Caki2 (cell line): ENCODE data around the gene FARS2. TPM values are rescaled to one million over a fixed set of nuclear protein-coding genes. Genes with fewer than 3 reads are reported as not detected.

Experiments
- DNase-seq: peaks from one replicate; pipeline ENCODE4 v3.0.0-alpha.2; 2015; ENCODE audit warnings: low read depth
- in situ Hi-C: cut with HindIII; loops from 2 replicates; pipeline ENCODE4 v1.10.0; 2016; ENCODE audit warnings: low sequenced_read_pairs, low pct_unique_long_range_greater_than_20kb, mixed read lengths
- total RNA-seq: library from RNA; depleted of rRNA; stranded (reverse); fragments of >200 nt; shearing (Covaris generic); gene quantifications from 2 replicates; pipeline ENCODE4 v1.2.3, GENCODE V29; 2014; ENCODE audit warnings: low replicate concordance

Gene FARS2
- total RNA-seq, 1 experiment from 2014 or later = 21.0 TPM

DNA sequence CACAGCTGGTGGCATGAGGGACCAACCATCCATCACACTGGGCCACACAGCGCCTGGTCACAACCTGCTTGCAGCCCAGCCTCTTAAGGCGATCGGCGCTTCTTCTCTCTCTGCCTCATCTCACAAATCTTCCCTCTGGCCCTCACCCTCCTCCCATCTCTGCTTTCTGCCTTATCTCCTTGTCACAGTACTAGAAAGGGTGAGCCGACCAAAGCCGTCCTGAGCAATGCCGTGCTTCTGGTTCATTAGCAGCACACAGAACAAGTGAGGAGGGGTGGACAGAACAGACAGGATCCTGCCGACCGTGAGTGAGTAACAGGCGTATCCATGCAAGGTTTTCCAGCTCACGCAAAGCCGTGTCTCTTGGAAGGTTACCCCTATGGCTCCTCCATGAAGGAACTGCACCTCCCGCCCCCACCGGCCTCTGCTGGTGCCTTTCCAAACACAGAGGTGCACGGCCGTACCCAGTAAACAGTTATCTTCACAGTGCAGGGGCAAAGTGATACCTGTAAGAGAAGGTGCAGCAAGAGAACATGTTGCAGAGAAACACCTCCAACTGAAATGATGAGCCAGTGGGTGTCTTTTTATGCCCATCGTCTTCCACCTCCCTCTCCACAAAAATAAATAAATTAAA is 331.7 kb downstream of the FARS2 start:
- in situ Hi-C loops = no loop called here

DNA sequence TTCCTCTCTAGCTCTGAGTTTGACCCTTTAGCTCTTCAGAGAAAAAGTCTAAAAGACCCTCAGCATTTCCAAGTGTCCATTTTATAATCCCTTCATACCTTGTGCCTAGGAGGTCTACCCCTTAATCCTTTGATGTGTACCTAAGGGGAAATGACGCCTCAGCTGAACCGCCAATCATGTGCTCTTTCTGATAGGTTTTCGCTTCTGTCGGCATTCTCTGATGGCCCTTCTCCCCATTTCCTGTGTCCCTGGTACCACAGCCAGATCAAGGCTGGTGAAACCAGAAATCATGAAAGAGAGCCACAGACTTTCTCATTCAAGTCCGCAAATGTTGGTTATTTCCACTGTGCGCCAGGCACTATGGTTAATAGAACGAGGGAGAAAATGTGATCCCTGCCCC is 333.9 kb downstream of the FARS2 start:
- in situ Hi-C loops = no loop called here
- DNase-seq = no peak

More for the DNA sequence above, 331.7 kb downstream of the FARS2 start:
- no peak for DNase-seq

- no peak for DNase-seq
- in situ Hi-C loops = no loop called here
Observed at GRCh38 chr6:5597413-5597812, 336.1 kb downstream of the FARS2 start.

DNA sequence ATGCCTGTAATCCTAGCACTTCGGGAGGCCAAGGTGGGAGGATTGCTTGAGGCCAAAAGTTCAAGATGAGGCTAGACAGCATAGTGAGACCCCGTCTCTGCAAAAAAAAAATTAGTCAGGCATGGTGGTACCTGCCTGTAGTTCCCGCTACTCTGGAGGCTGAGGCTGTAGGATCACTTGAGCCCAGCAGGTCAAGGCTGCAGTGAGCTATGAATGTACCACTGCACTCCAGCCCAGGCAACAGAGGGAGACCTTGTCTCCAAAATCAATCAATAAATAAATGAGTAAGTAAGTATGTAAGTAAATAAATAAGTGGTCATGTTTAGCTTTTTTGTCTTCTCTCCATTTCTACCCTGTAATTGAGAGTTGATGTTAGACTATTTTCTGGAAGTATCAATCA is 336.8 kb downstream of the FARS2 start:
- in situ Hi-C loops = no loop called here

GRCh38 chr6:5599127-5599526 is 337.8 kb downstream of the FARS2 start:
- no peak for DNase-seq
- in situ Hi-C loops = no loop called here

More for the DNA sequence above, 336.8 kb downstream of the FARS2 start:
- no peak for DNase-seq

- DNase-seq = no peak
- in situ Hi-C loops = no loop called here
Observed at GRCh38 chr6:5605937-5606336, 344.6 kb downstream of the FARS2 start.

GRCh38 chr6:5606546-5606945 is 345.2 kb downstream of the FARS2 start:
- no peak for DNase-seq
- in situ Hi-C loops = no loop called here

DNA sequence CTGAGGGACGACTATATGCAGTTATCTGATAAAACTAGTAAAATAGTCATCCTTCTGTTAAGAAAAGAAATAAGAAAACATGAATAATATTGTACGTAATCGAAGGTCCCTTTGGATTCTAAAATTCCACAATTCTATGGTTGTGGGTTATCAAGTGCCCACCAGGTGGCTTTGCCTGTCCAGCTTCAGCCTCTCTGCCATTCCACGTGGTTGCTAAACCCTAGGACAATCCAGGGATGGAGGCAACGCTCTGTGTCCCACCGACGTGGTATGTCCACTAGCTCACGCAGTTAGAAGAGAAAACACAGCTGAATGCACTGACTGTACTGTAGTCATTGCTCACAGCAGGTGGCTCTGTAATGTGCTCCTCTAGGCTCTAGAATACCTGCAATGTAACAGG is 349.3 kb downstream of the FARS2 start:
- DNase-seq = no peak
- in situ Hi-C loops = no loop called here

DNA sequence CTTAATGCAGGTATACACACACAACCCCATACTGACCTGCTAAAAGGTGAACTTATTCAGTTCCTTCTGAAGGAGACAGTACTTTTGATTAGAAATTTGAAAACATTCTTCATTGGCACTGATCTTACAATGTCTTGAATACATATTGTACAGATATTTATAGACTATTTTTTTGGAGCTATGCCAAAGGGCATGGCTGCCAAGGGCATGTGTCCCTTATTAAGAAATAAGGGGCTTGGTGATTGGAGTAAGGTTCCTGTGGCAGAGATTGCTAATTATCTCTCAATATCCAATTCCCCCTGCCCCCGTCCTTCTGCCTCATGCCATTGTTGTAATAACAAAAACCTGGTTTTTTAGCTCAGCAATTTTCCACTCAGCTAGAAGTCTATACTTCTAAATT is 355.9 kb downstream of the FARS2 start:
- DNase-seq = no peak
- in situ Hi-C loops = no loop called here

DNA sequence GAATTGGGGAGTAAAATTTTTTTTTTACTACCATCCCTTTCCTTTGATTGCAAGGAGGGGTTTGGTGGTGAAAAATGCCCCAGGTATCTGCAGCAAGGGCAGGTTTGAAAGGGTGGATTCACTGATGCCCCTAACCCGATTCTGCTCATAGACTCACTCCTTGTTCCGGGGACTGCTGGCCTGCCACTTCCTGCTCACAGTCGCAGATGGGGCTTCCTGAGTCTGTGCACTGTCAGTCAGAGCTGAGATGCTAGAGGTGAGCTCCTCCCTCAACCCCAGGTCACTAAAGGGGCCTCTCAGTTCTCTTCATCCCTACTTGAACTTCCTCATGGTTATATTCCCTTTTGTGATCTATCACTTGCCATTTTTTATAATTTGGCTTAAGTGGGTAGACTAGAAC is 357.9 kb downstream of the FARS2 start:
- in situ Hi-C loops = no loop called here
- no peak for DNase-seq

DNA sequence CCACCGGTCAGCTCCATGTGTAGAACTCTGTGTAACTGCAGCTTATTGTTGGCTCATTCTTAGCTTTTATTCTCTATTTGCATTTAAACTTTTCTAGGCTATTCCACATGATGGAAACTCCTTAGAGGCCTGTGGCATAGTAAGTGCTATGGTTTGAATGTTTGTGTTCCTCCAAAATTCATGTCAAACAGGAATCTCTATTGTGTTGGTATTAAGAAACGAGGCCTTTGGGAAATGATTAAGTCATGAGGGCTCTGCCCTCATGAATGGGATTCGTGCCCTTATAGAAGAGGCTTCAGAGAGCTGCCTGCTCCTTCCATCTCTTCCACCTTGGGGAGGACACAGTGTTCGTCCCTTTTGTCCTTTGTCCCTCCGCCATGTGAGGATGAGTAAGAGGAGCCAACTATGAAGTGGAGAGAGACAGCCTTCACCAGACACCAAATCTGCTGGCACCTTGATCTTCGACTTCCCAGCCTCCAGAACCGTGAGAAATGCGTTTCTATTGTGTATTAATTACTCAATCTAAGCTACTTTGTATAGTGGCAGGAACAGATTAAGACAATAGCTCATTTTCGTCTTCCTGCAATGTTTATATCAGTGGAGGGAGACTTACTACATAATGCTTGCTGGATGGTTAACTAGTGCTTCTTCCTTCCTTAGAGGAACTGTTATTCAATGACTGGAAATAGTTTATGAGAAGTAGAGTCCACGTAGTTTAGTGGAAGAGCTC is 361.1 kb downstream of the FARS2 start:
- in situ Hi-C loops = no loop called here
- DNase-seq = no peak

DNA sequence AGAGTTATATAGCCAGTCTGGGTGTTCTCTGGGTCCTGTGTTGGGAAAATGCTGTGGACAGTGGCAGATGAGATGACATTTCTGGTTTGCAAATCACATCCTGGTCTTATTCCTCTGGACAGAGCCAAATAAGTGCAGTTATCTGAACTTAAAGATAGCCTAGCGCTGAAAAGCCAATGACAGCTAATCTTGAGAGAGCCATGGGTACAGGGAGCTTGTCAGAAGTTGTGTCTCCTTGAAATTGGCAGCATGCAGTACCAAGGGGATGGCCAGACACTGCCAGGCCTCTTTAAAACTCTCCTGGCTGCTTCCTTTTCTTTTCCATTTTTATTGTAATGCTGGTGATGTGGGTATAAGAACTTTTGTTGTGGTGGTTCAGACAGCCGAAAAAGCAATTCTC is 362.5 kb downstream of the FARS2 start:
- no peak for DNase-seq
- in situ Hi-C loops = no loop called here

DNA sequence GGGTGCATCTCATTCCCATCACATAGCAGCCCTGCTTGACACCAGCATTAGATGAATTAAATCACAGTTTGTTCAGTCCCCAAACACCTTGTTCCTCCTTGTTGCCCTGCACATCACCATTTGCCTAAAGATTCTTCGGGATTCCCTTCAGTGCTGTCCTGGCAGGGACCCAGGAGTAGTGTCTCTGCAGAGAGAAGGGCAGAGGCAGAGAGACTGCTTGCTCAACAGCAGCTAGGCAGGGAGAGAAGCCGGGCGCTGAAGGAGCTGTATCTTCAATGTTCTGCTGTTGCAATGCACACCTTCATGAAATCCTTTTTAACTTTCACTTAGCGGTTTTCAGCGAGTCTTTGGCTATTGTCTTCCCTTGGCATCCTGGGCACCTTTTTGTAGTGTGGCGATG is 362.9 kb downstream of the FARS2 start:
- in situ Hi-C loops = no loop called here
- no peak for DNase-seq

- no peak for DNase-seq
- in situ Hi-C loops = no loop called here
Observed at GRCh38 chr6:5626727-5627426, 365.6 kb downstream of the FARS2 start.

- in situ Hi-C loops = no loop called here
- DNase-seq = no peak
Observed at GRCh38 chr6:5630636-5631035, 369.3 kb downstream of the FARS2 start.

- in situ Hi-C loops = no loop called here
- no peak for DNase-seq
Observed at GRCh38 chr6:5632348-5632935, 371.1 kb downstream of the FARS2 start.

DNA sequence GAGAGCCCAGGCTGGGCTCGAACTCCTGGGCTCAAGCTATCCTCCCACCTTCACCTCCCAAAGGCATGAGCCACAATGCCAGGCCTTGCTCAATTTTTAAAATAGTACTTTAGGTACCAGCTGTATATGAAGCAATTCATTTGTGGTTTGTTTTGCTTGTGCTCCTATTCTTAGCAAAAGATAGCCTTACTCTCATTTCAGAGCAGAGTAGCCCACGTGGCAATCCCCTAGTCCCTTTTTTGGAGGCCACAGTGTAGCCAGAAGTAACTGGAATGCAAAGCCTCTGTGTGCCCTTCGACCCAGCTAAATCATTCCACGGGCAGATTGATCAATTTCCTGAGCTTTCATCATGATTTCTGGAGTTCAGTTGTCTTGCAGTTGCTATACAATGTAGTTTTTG is 373.2 kb downstream of the FARS2 start:
- DNase-seq = no peak
- in situ Hi-C loops = no loop called here

- no peak for DNase-seq
Observed at GRCh38 chr6:5636210-5637030, 375.1 kb downstream of the FARS2 start.

More at GRCh38 chr6:5636210-5637030, 375.1 kb downstream of the FARS2 start:
- in situ Hi-C loops = no loop called here
